Caco-2 (cell line): ENCODE results near the gene DCTN3. TPM values are rescaled to one million over a fixed set of nuclear protein-coding genes. Genes with fewer than 3 reads are reported as not detected.
A peak's percentile ranks its signal among the peaks of the same experiment; 100 is the strongest.

Experiments
- BruUV-seq: library from RNA; stranded (reverse); fragments of 400-500 nt; replicated peaks from 2 replicates; lab custom pipeline; 2021; lab: Mats Ljungman, UMichigan
- CTCF ChIA-PET: fragments of 300-600 bp; sonication (Branson Sonifier 250); formaldehyde crosslinking; loops from one replicate; lab custom pipeline; 2022; ENCODE audit warnings: antibody characterized with exemption; lab: Charles Lee
- POLR2A ChIA-PET: fragments of 300-600 bp; sonication (Branson Sonifier 250); formaldehyde crosslinking; loops from one replicate; lab custom pipeline; 2022; ENCODE audit warnings: antibody characterized with exemption; lab: Charles Lee
- DNase-seq, 2 experiments: peaks; one replicate each; pipeline versions ENCODE4 v3.0.0 to v3.0.0-alpha.2; 2020 to 2022
- H3K27me3 ChIP-seq: replicated peaks from 2 replicates; pipeline ENCODE4 v1.6.0; 2011; ENCODE audit warnings: low read length; ENCODE audit not compliant: control insufficient read depth, insufficient read depth
- H3K36me3 ChIP-seq: 2 replicates; pipeline ENCODE4 v1.5.1; 2011; ENCODE audit warnings: low read length; ENCODE audit not compliant: control insufficient read depth, insufficient read depth
- H3K4me1 ChIP-seq: fragments of 250-450 bp; sonication (Bioruptor Pico); 2 replicates; pipeline ENCODE4 v1.5.1; 2020; ENCODE audit warnings: mild to moderate bottlenecking
- H3K4me3 ChIP-seq: 2 replicates; pipeline ENCODE4 v1.5.1; 2011; ENCODE audit warnings: low read depth, mild to moderate bottlenecking, control low read depth, low read length
- H3K9me3 ChIP-seq: fragments of 250-450 bp; sonication (Bioruptor Pico); 2 replicates; pipeline ENCODE4 v1.5.1; 2020; ENCODE audit warnings: mild to moderate bottlenecking, moderate library complexity
- H3K27ac Mint-ChIP-seq: one replicate; pipeline ENCODE4 v1.8.0; 2022; ENCODE audit warnings: mixed read lengths; ENCODE audit not compliant: unreplicated experiment
- H3K27me3 Mint-ChIP-seq: one replicate; pipeline ENCODE4 v1.8.0; 2022; ENCODE audit warnings: mixed read lengths; ENCODE audit not compliant: insufficient read depth, unreplicated experiment
- H3K36me3 Mint-ChIP-seq: one replicate; pipeline ENCODE4 v1.8.0; 2022; ENCODE audit warnings: mild to moderate bottlenecking, mixed read lengths; ENCODE audit not compliant: insufficient read depth, unreplicated experiment
- H3K4me1 Mint-ChIP-seq: one replicate; pipeline ENCODE4 v1.8.0; 2022; ENCODE audit warnings: low read depth, mixed read lengths; ENCODE audit not compliant: unreplicated experiment
- H3K4me3 Mint-ChIP-seq: one replicate; pipeline ENCODE4 v1.8.0; 2022; ENCODE audit warnings: mild to moderate bottlenecking, moderate library complexity, mixed read lengths; ENCODE audit not compliant: unreplicated experiment
- H3K9me3 Mint-ChIP-seq: one replicate; pipeline ENCODE4 v1.8.0; 2022; ENCODE audit warnings: mixed read lengths; ENCODE audit not compliant: unreplicated experiment
- intact Hi-C: fragments of 100-400 bp; cut with micrococcal nuclease; formaldehyde crosslinking; loops from one replicate; pipeline ENCODE4 v1.10.0; 2022; ENCODE audit not compliant: unreplicated experiment
- total RNA-seq: library from RNA; stranded (reverse); gene quantifications from 2 replicates; pipeline ENCODE4 v1.2.3, GENCODE V29; 2022
- TF ChIP-seq, protein P1 (sequence below), 2 experiments: fragments of 200-600 bp in 1 of 2; IDR thresholded peaks; 1 replicate in 1 of 2; 2 replicates in 1 of 2; pipeline versions ENCODE4 v1.5.1 to v1.8.0; 2011 to 2022; ENCODE audit warnings: antibody characterized with exemption in 1 of 2, control low read depth in 1 of 2, inconsistent platforms in 1 of 2, low read depth in 1 of 2, low read length in 1 of 2, mild to moderate bottlenecking in 1 of 2, moderate library complexity in 1 of 2; ENCODE audit not compliant: insufficient read depth in 1 of 2, severe bottlenecking in 1 of 2, unreplicated experiment in 1 of 2

The DCTN3 gene
- total RNA-seq, 1 experiment from 2014 or later = 70.0 TPM

DNA sequence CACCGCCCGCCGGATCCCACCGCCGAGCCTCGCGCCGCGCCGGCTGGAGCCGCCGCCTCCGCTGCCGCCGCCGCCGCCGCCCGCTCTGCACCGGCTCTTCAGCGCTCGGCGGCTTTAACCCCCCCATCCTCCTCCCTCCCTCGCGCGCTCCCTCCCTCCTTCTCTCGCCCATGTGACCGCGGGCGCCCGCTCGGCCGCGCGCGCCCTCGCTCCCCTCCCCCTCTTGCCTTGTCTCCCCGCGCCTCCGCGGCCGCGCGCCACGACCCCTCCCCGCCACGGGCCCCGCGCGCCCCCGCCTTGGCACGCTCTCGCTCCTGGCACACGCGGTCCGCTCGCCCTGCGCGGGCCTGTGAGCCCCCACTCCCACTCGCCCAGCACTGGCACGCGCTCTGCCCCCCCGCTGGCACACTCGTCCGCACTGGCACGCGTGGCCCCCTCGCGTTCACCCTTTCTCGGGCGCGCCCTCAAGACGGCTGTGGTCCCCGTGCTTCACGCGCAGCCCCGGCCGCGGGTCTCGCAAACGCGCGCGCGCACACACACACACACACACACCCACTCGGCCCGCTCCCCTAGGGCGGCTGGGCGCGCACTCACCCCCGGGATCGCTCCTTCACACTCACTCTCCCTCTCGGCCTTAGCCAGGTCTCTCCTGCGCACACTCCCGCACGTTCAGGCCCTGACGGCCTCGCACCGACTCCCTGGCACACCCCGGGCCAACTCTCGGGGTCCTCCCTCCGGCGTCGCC lies 30.5 kb downstream of the DCTN3 start, which contains the start of gene CNTFR:
TSS of gene CNTFR (minus strand) at position 89 of the 745 bp plus-strand sequence. CDS start 20,743 bp downstream, outside the sequence.
- H3K27me3 ChIP-seq = peaks cover 6% of the 10 kb centered on the region

DNA sequence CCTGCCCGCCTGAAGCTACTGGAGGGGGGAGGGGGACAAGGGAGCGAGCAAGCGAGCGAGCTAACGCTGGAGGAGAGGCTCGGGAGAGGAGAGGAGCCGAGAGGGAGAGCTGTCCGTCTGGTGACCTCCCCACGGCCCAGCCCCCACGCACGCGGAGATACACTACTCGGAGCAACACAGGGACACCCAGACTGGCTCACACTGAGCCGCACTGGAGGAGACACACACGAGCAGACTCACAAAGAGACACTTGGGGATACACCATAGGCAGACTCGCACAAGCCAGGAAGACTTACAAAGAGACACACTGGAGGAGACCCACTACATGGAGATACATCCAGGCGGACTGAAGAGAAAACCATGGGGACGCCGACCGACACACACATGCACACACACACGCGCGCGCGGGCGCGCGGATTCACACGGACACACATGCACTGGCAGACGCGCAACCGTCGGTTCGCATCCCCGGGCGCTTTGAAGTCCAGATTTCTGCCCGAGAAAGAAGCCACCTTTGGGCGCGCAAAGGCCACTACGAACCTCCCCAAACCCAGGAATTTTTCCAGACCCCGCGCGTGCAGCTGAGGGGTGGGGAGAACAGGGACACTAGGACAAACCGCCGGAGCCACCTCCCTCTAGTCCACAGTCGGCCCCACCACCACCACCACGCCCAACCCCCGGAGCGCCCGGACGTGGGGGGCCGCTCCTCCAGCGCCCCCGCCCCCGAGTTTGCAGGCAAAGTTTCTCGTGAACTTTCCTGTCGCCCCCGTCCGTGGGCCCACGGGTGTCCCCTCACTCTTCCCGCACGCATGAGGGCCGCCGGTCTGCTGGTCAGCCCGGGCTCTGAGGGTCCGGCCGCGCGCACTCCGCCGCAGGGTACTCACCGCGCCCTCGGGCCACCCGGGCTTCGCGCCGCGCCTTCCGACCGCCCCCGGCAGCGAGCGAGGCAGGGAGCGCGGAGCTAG lies 31.3 kb downstream of the DCTN3 start:
- TF ChIP-seq, protein P1, sequence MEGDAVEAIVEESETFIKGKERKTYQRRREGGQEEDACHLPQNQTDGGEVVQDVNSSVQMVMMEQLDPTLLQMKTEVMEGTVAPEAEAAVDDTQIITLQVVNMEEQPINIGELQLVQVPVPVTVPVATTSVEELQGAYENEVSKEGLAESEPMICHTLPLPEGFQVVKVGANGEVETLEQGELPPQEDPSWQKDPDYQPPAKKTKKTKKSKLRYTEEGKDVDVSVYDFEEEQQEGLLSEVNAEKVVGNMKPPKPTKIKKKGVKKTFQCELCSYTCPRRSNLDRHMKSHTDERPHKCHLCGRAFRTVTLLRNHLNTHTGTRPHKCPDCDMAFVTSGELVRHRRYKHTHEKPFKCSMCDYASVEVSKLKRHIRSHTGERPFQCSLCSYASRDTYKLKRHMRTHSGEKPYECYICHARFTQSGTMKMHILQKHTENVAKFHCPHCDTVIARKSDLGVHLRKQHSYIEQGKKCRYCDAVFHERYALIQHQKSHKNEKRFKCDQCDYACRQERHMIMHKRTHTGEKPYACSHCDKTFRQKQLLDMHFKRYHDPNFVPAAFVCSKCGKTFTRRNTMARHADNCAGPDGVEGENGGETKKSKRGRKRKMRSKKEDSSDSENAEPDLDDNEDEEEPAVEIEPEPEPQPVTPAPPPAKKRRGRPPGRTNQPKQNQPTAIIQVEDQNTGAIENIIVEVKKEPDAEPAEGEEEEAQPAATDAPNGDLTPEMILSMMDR (IDR thresholded peaks at IDR 0.05; ENCODE audit: insufficient read depth in 1 of 2, low read depth in 1 of 2, low read length in 1 of 2, severe bottlenecking in 1 of 2, unreplicated experiment in 1 of 2) = no peak
- Mint-ChIP-seq H3K9me3 (no peaks in the 10 kb centered on the region), H3K27ac (no peak overlapping the region), H3K4me3 (peak overlapping the region; percentile 46), H3K36me3 (no peaks in the 10 kb centered on the region), H3K4me1 (peaks cover 18% of the 10 kb centered on the region), H3K27me3 (peaks cover 44% of the 10 kb centered on the region)
- no TSS peak for BruUV-seq
- intact Hi-C loops = no loop called here
- no peak for DNase-seq
- Histone ChIP-seq H3K4me3 (peak overlapping the region; percentile 19; the same call in 1 of the 2 replicates), H3K4me1 (peaks cover 15% of the 10 kb centered on the region), H3K9me3 (no peaks in the 10 kb centered on the region), H3K36me3 (no peaks in the 10 kb centered on the region), H3K27me3 (peaks cover 7% of the 10 kb centered on the region)
- ChIA-PET CTCF (interaction anchor here (0.5 to 1.0 kb wide), 2 partner anchors 41 to 103 kb away, joined by 3 to 5 read pairs; no protein-coding TSS in a partner anchor), POLR2A (no interaction called here)

More for the DNA sequence above, 30.5 kb downstream of the DCTN3 start, which contains the start of gene CNTFR:
- TF ChIP-seq, protein P1 (IDR thresholded peaks at IDR 0.05; ENCODE audit: insufficient read depth in 1 of 2, low read depth in 1 of 2, low read length in 1 of 2, severe bottlenecking in 1 of 2, unreplicated experiment in 1 of 2) = no peak
- Mint-ChIP-seq H3K9me3 (no peaks in the 10 kb centered on the region), H3K27ac (no peak within 1 kb of the TSS), H3K36me3 (no peaks in the 10 kb centered on the region), H3K4me1 (peaks cover 18% of the 10 kb centered on the region), H3K27me3 (peaks cover 41% of the 10 kb centered on the region), H3K4me3 (peak within 1 kb of the TSS; percentile 81)
- BruUV-seq = no TSS peak
- Histone ChIP-seq H3K36me3 (no peaks in the 10 kb centered on the region), H3K9me3 (no peaks in the 10 kb centered on the region), H3K4me3 (peak within 1 kb of the TSS; percentile 49), H3K4me1 (peaks cover 15% of the 10 kb centered on the region)
- DNase-seq = peak in 1 of 2 experiments; percentile 26
- intact Hi-C loops = loop anchor here (2.0 kb wide), 1 partner anchor 67 kb away; the partner anchor contains the start of gene ENHO
- CTCF ChIA-PET = interaction anchor here (0.5 to 1.0 kb wide), 2 partner anchors 42 to 103 kb away, joined by 3 to 5 read pairs; no protein-coding TSS in a partner anchor
- POLR2A ChIA-PET = no interaction called here

DNA sequence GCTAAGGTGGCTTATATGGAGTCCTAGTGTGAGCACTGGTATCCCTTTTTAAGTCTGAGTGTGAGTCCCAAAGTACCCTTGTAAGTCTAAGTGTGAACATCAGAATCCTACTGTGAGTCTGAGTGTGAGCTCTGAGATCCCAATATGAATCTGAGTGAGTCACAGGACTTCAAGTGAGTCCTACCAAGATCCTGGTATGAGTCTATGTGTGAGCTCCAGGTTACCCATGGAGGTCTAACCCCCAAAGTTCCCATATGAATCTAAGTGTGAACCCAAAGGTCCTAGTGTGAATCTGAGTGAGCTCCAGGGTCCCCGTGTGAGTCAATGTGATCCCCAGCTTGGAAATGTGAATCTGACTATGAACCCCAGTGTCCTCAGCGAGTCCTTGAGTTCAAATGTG lies 33.0 kb downstream of the DCTN3 start:
- Mint-ChIP-seq H3K9me3 (no peaks in the 10 kb centered on the region), H3K36me3 (no peaks in the 10 kb centered on the region), H3K27me3 (peaks cover 38% of the 10 kb centered on the region), H3K4me1 (peaks cover 12% of the 10 kb centered on the region), H3K4me3 (no peak overlapping the region), H3K27ac (no peak overlapping the region)
- Histone ChIP-seq H3K4me1 (peaks cover 15% of the 10 kb centered on the region), H3K4me3 (no peak overlapping the region), H3K36me3 (no peaks in the 10 kb centered on the region), H3K9me3 (no peaks in the 10 kb centered on the region), H3K27me3 (peaks cover 7% of the 10 kb centered on the region)
- TF ChIP-seq, protein P1 (IDR thresholded peaks at IDR 0.05; ENCODE audit: insufficient read depth in 1 of 2, low read depth in 1 of 2, low read length in 1 of 2, severe bottlenecking in 1 of 2, unreplicated experiment in 1 of 2) = no peak
- POLR2A ChIA-PET = no interaction called here
- no TSS peak for BruUV-seq
- intact Hi-C loops = no loop called here
- no peak for DNase-seq
- CTCF ChIA-PET = interaction anchor here (0.7 kb wide), 1 partner anchor 183 kb away, joined by 3 read pairs; no protein-coding TSS in a partner anchor
